ENCODE measurements around the gene TBC1D5.
"Not testable (repeated sequence)": the region's sequence is repeated elsewhere in the genome, so short reads cannot be mapped to it uniquely, and the experiment has no call there.

Gene TBC1D5

GRCh38 chr3:17656264-17656663, 86.2 kb downstream of the TBC1D5 start:
- H3K4me3 ChIP-seq (ENCODE audit: low read depth, low read length), result no peak overlapping the region

GRCh38 chr3:17655743-17656142, 86.7 kb downstream of the TBC1D5 start:
- TF ChIP-seq CTCF (IDR thresholded peaks at IDR 0.05; ENCODE audit: borderline replicate concordance, insufficient read depth, low read depth, low read length), result no peak
- H3K4me3 ChIP-seq (ENCODE audit: low read depth, low read length), result no peak overlapping the region

More at GRCh38 chr3:17656264-17656663, 86.2 kb downstream of the TBC1D5 start:
- no peak for TF ChIP-seq CTCF (IDR thresholded peaks at IDR 0.05; ENCODE audit: borderline replicate concordance, insufficient read depth, low read depth, low read length)

- H3K4me3 ChIP-seq (ENCODE audit: low read depth, low read length), result not testable (repeated sequence)
Measured at GRCh38 chr3:17649748-17650147, 92.7 kb downstream of the TBC1D5 start.

- not testable (repeated sequence) for H3K4me3 ChIP-seq (ENCODE audit: low read depth, low read length)
Measured at GRCh38 chr3:17648630-17649355, 93.6 kb downstream of the TBC1D5 start.

- H3K4me3 ChIP-seq (ENCODE audit: low read depth, low read length), result no peak overlapping the region
- peak; percentile 47; the same call in 1 of the 2 replicates for TF ChIP-seq CTCF (IDR thresholded peaks at IDR 0.05; ENCODE audit: borderline replicate concordance, insufficient read depth, low read depth, low read length)
Measured at GRCh38 chr3:17645074-17645698, 97.2 kb downstream of the TBC1D5 start.

GRCh38 chr3:17643691-17644090, 98.7 kb downstream of the TBC1D5 start:
- H3K4me3 ChIP-seq (ENCODE audit: low read depth, low read length), result no peak overlapping the region
- no peak for TF ChIP-seq CTCF (IDR thresholded peaks at IDR 0.05; ENCODE audit: borderline replicate concordance, insufficient read depth, low read depth, low read length)

- TF ChIP-seq CTCF (IDR thresholded peaks at IDR 0.05; ENCODE audit: borderline replicate concordance, insufficient read depth, low read depth, low read length), result no peak
Measured at GRCh38 chr3:17642474-17642873, 100.0 kb downstream of the TBC1D5 start.

GRCh38 chr3:17640466-17640865, 102.0 kb downstream of the TBC1D5 start:
- H3K4me3 ChIP-seq (ENCODE audit: low read depth, low read length), result no peak overlapping the region
- no peak for TF ChIP-seq CTCF (IDR thresholded peaks at IDR 0.05; ENCODE audit: borderline replicate concordance, insufficient read depth, low read depth, low read length)

More at GRCh38 chr3:17642474-17642873, 100.0 kb downstream of the TBC1D5 start:
- H3K4me3 ChIP-seq (ENCODE audit: low read depth, low read length), result no peak overlapping the region

Measured in GM12875 (cell line).